ENCODE data around the gene CCDC50.

DNA sequence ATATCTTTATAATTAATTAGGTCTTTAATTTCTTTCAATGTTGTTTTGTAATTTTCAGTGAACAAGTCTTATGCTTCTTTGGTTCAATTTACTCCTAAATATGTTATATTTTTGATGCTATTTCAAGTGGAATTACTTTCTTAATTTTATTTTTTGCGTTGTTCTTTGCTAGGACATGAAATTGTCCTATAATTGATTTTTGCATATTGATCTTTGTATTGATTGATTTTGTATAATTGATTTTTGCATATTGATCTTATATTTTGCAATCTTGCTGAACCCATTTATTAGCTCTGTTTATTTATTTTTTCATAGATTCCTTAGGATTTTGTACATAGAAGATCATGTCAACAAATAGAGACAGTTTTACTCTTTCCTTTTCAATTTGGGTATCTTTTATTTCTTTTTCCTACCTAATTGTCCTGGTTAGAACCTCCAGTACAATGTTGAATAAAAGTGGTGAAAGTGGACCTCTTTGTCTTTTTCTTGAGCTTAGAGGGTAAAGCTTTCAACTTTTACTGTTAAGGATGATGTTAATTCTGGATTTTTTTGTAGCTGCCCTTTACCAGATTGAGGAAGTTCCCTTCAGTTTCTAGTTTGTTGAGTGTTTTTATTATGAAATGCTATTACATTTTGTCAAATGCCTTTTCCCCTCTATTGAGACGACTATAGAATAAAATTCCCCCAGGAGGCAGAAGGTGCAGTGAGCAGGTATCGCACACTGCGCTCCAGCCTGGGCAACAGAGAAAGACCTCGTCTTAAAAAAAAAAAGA is 36.8 kb upstream of the CCDC50 start:
- TF ChIP-seq, protein P1, sequence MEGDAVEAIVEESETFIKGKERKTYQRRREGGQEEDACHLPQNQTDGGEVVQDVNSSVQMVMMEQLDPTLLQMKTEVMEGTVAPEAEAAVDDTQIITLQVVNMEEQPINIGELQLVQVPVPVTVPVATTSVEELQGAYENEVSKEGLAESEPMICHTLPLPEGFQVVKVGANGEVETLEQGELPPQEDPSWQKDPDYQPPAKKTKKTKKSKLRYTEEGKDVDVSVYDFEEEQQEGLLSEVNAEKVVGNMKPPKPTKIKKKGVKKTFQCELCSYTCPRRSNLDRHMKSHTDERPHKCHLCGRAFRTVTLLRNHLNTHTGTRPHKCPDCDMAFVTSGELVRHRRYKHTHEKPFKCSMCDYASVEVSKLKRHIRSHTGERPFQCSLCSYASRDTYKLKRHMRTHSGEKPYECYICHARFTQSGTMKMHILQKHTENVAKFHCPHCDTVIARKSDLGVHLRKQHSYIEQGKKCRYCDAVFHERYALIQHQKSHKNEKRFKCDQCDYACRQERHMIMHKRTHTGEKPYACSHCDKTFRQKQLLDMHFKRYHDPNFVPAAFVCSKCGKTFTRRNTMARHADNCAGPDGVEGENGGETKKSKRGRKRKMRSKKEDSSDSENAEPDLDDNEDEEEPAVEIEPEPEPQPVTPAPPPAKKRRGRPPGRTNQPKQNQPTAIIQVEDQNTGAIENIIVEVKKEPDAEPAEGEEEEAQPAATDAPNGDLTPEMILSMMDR (IDR thresholded peaks at IDR 0.05; ENCODE audit: borderline replicate concordance, extremely low read depth, low read length, poor library complexity, severe bottlenecking): no peak
- no peak for TF ChIP-seq EZH2 (IDR thresholded peaks at IDR 0.05; ENCODE audit: borderline replicate concordance, low read depth, low read length, severe bottlenecking)
